ENCODE measurements around the gene CERK.
"Not testable (repeated sequence)": the region's sequence is repeated elsewhere in the genome, so short reads cannot be mapped to it uniquely, and the experiment has no call there.

Gene CERK

GRCh38 chr22:46734213-46734722 lies 3.8 kb downstream of the CERK start:
- DNase-seq (ENCODE audit: extremely low read depth in 1 of 2, low read depth in 1 of 2) = not testable (repeated sequence)

- DNase-seq (ENCODE audit: extremely low read depth in 1 of 2, low read depth in 1 of 2) = no peak
These were observed 5.5 kb downstream of the CERK start for GRCh38 chr22:46732513-46732912.

GRCh38 chr22:46732041-46732379 lies 6.0 kb downstream of the CERK start:
- no peak for DNase-seq (ENCODE audit: extremely low read depth in 1 of 2, low read depth in 1 of 2)

GRCh38 chr22:46731246-46732040 lies 6.6 kb downstream of the CERK start:
- no peak for DNase-seq (ENCODE audit: extremely low read depth in 1 of 2, low read depth in 1 of 2)

- DNase-seq (ENCODE audit: extremely low read depth in 1 of 2, low read depth in 1 of 2) = no peak
These were observed 7.3 kb downstream of the CERK start for GRCh38 chr22:46730568-46731245.

GRCh38 chr22:46728470-46728869 lies 9.6 kb downstream of the CERK start:
- no peak for DNase-seq (ENCODE audit: extremely low read depth in 1 of 2, low read depth in 1 of 2)

- no peak for DNase-seq (ENCODE audit: extremely low read depth in 1 of 2, low read depth in 1 of 2)
These were observed 10.2 kb downstream of the CERK start for GRCh38 chr22:46727813-46728364.

GRCh38 chr22:46726986-46727317 lies 11.1 kb downstream of the CERK start:
- no peak for DNase-seq (ENCODE audit: extremely low read depth in 1 of 2, low read depth in 1 of 2)

- no peak for DNase-seq (ENCODE audit: extremely low read depth in 1 of 2, low read depth in 1 of 2)
These were observed 11.7 kb downstream of the CERK start for GRCh38 chr22:46726066-46726985.

- no peak for DNase-seq (ENCODE audit: extremely low read depth in 1 of 2, low read depth in 1 of 2)
These were observed 13.0 kb downstream of the CERK start for GRCh38 chr22:46725096-46725495.

GRCh38 chr22:46723882-46724281 lies 14.2 kb downstream of the CERK start:
- no peak for DNase-seq (ENCODE audit: extremely low read depth in 1 of 2, low read depth in 1 of 2)

- DNase-seq (ENCODE audit: extremely low read depth in 1 of 2, low read depth in 1 of 2) = no peak
These were observed 16.5 kb downstream of the CERK start for GRCh38 chr22:46721501-46722085.

GRCh38 chr22:46719921-46720320 lies 18.1 kb downstream of the CERK start:
- no peak for DNase-seq (ENCODE audit: extremely low read depth in 1 of 2, low read depth in 1 of 2)

- DNase-seq (ENCODE audit: extremely low read depth in 1 of 2, low read depth in 1 of 2) = no peak
These were observed 23.5 kb downstream of the CERK start for GRCh38 chr22:46714550-46714949.

- no peak for DNase-seq (ENCODE audit: extremely low read depth in 1 of 2, low read depth in 1 of 2)
These were observed 25.8 kb downstream of the CERK start for GRCh38 chr22:46712288-46712687.

- DNase-seq (ENCODE audit: extremely low read depth in 1 of 2, low read depth in 1 of 2) = no peak
These were observed 27.2 kb downstream of the CERK start for GRCh38 chr22:46710806-46711205.

- DNase-seq (ENCODE audit: extremely low read depth in 1 of 2, low read depth in 1 of 2) = no peak
These were observed 29.2 kb downstream of the CERK start for GRCh38 chr22:46708766-46709330.

GRCh38 chr22:46707827-46708570 lies 30.1 kb downstream of the CERK start:
- no peak for DNase-seq (ENCODE audit: extremely low read depth in 1 of 2, low read depth in 1 of 2)

GRCh38 chr22:46707305-46707704 lies 30.7 kb downstream of the CERK start:
- DNase-seq (ENCODE audit: extremely low read depth in 1 of 2, low read depth in 1 of 2) = no peak

GRCh38 chr22:46706060-46706459 lies 32.0 kb downstream of the CERK start:
- DNase-seq (ENCODE audit: extremely low read depth in 1 of 2, low read depth in 1 of 2) = no peak
